NCI-H510A treated with DMSO at 0.1 percent for 48 hours (cell line): ENCODE data around the gene TTC27.
"Not testable (repeated sequence)": the region's sequence is repeated elsewhere in the genome, so short reads cannot be mapped to it uniquely, and the experiment has no call there.

ENCODE experiments used
- DNase-seq: peaks from one replicate; lab custom pipeline; 2025; lab: John Stamatoyannopoulos, UW

Gene TTC27

DNA sequence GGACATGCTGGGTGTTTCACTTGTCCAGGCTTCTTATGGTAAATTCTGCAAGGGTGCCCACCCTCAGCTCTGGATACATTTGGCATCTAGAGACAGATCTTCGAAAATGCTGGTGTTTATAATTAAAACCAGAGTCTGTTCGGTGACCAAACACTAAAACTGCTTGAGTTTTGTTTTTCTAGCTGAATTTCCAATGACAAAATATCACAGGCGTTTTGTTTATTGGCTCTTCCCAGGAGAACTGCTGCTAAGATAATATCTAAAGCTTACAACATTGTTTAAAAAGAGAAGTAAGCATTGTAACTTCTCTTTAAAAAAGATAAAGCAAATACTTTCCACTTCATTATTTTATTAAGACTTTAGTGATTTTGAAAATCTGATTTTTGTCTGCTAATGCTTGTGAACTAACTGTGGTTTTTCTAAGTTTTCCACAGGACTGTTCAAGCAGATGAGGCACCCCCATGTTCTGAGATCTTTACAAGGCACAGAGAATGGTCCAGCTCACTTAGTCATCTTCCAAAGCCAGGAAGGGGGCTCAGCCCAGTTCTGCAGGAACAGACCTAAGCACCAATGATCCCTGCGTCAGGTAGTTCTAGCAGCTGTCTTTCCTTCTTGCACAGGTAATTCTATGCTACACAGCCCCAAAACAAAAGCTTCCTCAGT lies 224.1 kb downstream of the TTC27 start:
- no peak for DNase-seq

DNA sequence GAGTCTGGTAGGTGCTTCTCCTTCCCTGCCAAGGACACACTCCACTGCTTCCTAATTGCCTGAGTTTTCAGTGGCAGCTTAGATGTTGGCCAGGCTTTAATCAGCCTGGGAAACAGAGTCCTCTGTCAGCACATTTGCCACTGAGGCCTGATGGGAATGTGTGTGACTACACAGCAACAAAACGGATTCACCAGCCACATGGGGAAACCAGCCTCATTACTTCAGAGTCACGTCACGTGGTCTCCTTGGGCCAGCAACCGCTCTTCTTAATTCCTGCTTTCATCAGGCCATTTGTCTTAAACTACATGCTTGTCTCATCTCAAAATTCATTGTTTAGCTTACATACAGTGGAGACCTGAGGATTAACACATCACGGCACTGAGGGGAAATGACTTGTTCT lies 225.0 kb downstream of the TTC27 start:
- no peak for DNase-seq

DNA sequence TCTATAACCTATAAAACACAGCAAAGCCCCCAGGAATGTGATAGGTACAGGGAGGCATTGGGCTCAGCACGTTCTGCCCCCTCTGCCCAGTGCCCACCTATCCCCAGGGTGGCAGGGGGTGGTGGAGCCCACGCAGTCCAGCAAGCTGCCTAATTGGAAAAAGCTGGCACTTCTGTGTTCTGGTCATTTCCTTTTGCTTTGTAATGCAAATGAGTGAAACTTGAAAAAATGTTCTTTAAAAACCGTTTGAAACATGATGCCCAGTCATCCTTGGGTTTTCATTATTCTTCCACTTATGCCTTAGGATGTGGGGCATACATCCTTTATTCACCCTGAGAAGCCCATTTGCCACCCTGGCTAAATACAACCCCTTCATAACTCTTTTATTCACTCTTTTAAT lies 229.0 kb downstream of the TTC27 start:
- DNase-seq: no peak

DNA sequence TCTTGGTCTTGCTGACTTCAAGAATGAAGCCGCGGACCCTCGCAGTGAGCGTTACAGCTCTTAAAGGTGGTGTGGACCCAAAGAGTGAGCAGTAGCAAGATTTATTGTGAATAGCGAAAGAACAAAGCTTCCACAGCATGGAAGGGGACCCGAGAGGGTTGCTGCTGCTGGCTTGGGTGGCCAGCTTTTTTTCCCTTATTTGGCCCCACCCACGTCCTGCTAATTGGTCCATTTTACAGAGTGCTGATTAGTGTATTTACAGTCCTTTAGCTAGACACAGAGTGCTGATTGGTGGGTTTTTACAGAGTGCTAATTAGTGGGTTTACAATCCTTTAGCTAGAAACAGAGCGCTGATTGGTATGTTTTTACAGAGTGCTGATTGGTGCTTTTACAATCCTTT lies 230.9 kb downstream of the TTC27 start:
- DNase-seq: no peak

DNA sequence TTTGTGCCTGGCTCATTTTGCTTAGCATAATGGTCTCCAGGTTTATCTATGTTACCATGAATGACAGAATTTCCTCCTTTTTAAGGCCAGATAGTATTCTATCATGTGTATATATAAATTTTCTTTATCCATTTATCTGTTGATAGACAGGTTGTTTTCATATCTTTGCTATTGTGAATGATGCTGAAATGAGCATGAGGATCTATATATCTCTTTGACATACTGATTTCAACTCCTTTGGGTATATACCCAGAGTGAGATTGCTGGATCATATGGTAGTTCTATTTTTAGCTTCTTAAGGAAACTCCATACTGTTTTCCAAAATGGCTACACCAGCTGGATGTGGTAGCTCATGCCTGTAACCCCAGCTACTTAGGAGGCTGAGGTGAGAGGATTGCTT lies 232.5 kb downstream of the TTC27 start:
- no peak for DNase-seq

DNA sequence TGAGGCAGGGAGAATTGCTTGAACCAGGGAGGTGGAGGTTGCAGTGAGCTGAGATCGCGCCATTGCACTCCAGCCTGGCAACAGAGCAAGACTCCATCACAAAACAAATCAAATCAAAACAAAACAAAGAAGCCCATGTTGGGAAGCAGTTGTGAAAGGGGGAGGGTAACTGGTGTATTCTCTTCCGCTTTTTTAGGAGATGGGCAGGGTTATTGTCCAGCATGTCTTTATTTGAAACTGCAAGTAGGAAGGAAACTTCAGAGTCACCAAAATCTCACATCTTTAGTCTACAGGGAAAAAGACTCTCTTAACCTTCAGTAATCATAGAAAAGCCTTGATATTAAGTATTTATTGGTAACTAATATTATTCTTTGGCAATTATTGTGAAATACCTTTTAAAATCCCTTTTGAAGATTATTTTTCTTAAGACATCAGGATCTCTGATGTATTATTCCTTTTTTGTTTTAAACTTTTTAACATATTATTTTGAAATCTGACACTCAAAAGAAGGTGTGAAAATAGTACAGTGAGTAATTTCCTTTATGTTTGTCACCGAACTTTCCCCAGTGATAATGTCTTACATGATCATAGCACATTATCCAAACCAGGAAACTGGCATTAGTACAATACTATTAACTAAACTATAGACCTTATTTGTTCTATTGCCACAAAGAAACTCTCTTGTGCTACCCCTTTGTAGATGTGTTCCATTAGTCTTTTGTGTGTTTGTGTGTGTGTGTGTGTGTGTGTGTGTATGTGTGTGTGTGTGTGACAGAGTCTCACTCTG lies 234.6 kb downstream of the TTC27 start:
- DNase-seq: no peak

DNA sequence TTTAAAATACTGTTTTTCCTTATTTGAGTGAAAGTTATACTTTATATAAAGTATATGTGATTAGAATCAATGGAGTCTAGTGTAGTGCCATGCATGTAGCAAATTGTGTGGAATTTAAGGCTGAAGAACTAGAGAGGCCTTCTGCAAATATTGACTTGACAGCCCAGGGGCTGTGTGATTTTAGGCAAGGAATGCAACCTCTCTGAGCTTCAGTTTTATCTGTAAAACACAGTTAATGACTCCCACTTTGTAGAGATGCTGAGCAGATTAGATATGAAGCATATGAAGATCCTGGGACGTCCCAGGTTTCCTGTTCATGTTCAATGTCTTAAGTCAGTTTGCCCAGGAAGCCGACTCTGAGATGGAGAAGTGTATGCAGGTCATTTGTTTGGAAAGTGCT lies 235.5 kb downstream of the TTC27 start:
- DNase-seq: no peak

DNA sequence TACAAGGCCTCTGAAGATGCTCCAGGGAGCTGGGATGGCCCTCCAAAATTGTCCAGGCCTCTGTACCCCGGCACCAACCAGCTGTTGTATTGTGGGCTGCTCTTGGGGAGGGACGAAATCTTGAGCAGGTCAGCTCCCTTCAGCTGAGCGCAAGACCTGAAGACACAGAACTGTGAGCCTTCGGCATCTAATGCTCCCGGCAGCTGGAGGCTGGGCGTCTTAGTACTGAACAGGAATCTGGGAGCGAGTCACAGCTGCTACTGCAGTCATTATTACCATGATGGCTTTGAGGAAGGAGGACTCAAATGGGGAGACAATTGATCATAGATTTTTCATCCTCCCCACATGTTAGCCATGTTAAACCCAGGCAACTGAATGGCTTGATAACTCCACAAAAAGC lies 236.0 kb downstream of the TTC27 start:
- no peak for DNase-seq

DNA sequence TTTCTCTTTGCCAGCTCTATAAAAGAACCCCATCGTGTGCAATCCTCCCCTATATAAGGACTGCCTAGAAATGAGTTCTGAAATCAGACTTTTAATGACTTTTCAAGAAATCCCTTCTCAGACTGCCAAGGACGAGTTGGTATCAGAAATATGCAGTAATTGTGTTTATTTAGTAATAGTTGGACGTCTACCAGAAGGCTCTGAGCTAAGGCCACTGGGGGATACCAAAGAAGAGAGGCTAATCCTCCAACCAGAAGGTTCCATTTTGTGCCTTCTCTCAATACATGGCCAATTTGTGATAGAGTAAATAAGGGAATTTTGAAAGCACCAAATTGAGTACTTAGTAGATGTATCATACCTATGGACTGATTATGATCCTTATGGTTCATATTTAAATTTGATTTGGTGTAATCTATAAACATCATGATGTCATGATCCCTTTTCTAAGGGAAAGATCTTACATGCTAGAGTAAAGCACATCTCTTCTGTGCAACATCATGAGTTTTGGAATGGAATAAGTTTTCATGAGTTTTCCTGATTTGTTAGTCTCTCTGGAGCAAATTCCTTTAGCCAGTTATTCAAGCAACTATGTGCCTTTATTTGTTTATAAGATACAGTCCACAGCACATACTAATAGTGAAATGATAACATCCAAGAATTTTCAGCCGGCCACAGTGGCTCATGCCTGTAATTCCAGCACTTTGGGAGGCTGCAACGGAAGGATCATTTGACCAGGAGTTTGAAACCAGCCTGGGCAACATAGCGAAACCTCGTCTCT lies 236.7 kb downstream of the TTC27 start:
- DNase-seq: no peak

DNA sequence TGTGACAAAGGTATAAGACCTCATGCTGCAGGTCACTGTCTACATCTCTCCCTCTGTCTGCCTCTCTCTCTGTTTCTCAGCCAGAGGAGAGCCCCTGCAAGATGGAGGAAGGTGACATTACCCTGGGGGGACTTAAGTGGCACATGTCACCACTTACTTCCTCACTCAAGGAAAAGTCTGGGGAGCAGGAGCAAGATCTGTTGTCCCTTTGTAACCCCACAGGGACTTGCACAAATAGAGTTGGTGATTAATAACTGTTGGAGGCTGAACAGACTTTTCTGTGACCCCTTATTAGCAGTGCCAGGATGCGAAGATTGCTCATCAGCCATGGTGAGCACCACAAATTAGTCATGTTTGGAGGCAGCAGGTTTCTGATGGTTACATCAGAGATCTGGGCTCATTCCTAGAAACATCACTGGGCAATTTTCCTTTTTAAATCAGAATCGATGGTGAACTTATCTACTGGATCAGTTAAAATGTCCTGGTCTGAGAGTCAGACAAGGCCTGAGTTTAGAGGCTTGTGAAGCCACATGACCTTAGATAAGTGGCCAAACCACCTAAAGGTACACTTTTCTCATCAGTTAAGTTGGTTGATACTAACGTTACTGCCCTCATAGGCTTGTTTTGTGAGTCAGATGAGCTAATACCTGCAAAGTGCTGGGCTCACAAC lies 237.7 kb downstream of the TTC27 start:
- DNase-seq: no peak

DNA sequence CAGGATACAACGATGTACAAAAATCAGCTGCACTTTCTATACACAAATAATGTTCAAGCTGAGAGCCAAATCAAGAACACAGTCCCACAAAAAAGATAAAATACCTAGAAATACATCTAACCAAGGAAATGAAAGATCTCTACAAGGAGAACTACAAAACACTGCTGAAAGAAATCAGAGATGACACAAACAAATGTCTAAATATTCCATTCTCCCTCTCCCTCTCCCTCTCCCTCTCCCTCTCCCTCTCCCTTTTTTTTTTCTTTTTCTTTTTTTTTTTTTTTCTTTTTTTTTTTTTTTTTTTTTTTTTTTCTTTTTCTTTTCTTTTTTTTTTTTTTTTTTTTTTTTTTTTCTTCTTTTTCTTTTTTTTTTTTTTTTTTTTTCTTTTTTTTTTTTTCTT lies 238.6 kb downstream of the TTC27 start:
- DNase-seq: not testable (repeated sequence)
